ENCODE measurements around the gene TMEM238. TPM values are rescaled to one million over a fixed set of nuclear protein-coding genes. Genes with fewer than 3 reads are reported as not detected.

Gene TMEM238
- total RNA-seq, 1 donor from 2014 or later: 8.9 TPM

- DNase-seq (ENCODE audit: low spot score): no peak
These were observed 24.9 kb downstream of the TMEM238 start for GRCh38 chr19:55358943-55359908.

GRCh38 chr19:55358493-55358892 lies 25.6 kb downstream of the TMEM238 start:
- no peak for DNase-seq (ENCODE audit: low spot score)

GRCh38 chr19:55355213-55355821 lies 28.8 kb downstream of the TMEM238 start:
- DNase-seq (ENCODE audit: low spot score): no peak

- no peak for DNase-seq (ENCODE audit: low spot score)
These were observed 29.3 kb downstream of the TMEM238 start, which contains the start of gene COX6B2 for GRCh38 chr19:55354698-55355212. TSS of gene COX6B2 (minus strand) at chr19:55354719. CDS start at chr19:55354521, 198 bp downstream.

GRCh38 chr19:55353803-55354697 lies 30.0 kb downstream of the TMEM238 start:
- DNase-seq (ENCODE audit: low spot score): peak; percentile 59

GRCh38 chr19:55353356-55353802 lies 30.7 kb downstream of the TMEM238 start:
- no peak for DNase-seq (ENCODE audit: low spot score)

GRCh38 chr19:55352549-55353145 lies 31.4 kb downstream of the TMEM238 start:
- no peak for DNase-seq (ENCODE audit: low spot score)

GRCh38 chr19:55352040-55352439 lies 32.1 kb downstream of the TMEM238 start:
- no peak for DNase-seq (ENCODE audit: low spot score)

GRCh38 chr19:55350620-55351315 lies 33.3 kb downstream of the TMEM238 start:
- DNase-seq (ENCODE audit: low spot score): no peak

- DNase-seq (ENCODE audit: low spot score): no peak
These were observed 35.6 kb downstream of the TMEM238 start for GRCh38 chr19:55348317-55349034.

- no peak for DNase-seq (ENCODE audit: low spot score)
These were observed 36.6 kb downstream of the TMEM238 start for GRCh38 chr19:55347442-55348009.

- DNase-seq (ENCODE audit: low spot score): no peak
These were observed 37.2 kb downstream of the TMEM238 start for GRCh38 chr19:55346725-55347441.

- peak; percentile 48 for DNase-seq (ENCODE audit: low spot score)
These were observed 38.0 kb downstream of the TMEM238 start for GRCh38 chr19:55345818-55346724.

GRCh38 chr19:55345101-55345817 lies 38.8 kb downstream of the TMEM238 start:
- DNase-seq (ENCODE audit: low spot score): no peak

GRCh38 chr19:55344444-55344843 lies 39.6 kb downstream of the TMEM238 start:
- no peak for DNase-seq (ENCODE audit: low spot score)

GRCh38 chr19:55341595-55342531 lies 42.2 kb downstream of the TMEM238 start:
- no peak for DNase-seq (ENCODE audit: low spot score)
